Measurements from ENCODE around the gene RNF44.

RNF44 gene

DNA sequence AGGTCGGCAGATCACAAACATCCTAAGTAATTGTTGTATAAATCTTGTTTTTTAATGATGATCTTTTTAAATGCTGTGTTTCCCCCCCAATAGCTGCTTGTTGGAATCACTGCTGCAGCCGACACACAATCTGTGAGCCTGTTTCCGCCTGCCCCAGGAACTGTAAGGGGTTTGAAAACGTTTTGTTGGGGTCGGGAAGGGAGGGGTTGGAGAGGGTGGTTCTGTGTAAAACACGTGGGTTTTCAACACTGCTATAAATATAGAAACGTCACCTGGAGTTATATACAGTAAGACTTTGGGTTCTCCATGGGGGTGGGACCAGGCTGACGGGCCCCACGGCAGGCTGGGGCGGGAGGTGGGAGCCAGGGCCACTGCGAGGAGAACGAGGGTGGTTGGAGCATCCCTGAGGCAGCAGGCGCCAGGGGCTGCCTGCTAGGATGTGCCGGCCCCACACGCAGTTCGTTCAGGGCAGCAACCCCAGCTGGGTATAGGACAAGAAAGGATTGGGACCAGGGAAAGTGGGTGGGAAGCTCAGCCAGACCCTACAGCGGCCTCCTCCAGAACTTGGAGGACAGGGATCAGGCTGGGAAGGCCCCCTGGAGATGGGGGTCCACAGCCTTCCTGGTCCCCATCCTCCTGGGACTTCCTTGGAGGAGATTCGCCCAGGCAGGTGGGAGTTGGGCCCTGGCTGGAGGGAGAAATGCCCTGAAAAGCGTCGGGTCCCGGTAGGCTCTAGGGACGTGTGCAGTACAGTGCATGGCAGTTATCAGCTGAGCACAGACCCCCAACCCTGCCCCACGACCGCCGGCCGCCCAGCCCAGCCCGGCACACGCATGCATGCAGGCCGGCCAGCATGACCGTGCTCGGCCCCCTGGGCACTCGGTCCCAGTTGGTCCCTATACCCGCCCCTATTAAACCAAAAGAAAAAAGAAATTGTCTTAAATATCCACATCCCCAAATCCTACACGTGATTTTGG is 9.7 kb downstream of the RNF44 start:
- TF ChIP-seq, protein P1, sequence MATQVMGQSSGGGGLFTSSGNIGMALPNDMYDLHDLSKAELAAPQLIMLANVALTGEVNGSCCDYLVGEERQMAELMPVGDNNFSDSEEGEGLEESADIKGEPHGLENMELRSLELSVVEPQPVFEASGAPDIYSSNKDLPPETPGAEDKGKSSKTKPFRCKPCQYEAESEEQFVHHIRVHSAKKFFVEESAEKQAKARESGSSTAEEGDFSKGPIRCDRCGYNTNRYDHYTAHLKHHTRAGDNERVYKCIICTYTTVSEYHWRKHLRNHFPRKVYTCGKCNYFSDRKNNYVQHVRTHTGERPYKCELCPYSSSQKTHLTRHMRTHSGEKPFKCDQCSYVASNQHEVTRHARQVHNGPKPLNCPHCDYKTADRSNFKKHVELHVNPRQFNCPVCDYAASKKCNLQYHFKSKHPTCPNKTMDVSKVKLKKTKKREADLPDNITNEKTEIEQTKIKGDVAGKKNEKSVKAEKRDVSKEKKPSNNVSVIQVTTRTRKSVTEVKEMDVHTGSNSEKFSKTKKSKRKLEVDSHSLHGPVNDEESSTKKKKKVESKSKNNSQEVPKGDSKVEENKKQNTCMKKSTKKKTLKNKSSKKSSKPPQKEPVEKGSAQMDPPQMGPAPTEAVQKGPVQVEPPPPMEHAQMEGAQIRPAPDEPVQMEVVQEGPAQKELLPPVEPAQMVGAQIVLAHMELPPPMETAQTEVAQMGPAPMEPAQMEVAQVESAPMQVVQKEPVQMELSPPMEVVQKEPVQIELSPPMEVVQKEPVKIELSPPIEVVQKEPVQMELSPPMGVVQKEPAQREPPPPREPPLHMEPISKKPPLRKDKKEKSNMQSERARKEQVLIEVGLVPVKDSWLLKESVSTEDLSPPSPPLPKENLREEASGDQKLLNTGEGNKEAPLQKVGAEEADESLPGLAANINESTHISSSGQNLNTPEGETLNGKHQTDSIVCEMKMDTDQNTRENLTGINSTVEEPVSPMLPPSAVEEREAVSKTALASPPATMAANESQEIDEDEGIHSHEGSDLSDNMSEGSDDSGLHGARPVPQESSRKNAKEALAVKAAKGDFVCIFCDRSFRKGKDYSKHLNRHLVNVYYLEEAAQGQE (IDR thresholded peaks at IDR 0.05; ENCODE audit: insufficient read depth in 1 of 2, low read depth in 2 of 2, low read length in 2 of 2) = no peak

DNA sequence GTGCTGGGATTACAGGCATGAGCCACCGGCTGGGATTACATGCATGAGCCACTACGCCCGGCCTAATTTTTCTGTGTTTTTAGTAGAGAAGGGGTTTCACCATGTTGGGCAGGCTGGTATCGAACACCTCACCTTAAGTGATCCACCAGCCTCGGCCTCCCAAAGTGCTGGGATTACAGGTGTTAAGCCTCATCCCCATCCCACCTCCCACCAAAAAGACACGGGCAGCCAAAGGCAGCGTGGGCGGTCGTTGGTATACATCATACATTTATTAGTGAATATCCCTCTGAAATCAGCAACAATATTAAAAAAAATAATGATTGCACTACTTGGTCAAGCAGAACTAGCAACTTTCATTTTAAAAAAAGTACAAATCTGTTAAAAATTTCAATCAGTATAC is 10.7 kb downstream of the RNF44 start:
- TF ChIP-seq SIN3A (IDR thresholded peaks at IDR 0.05; ENCODE audit: borderline replicate concordance, insufficient read depth, low read length) (no peak), FOXP2 (optimal IDR thresholded peaks at IDR 0.05; ENCODE audit: borderline replicate concordance, extremely low read depth, extremely low read length, insufficient read depth) (no peak), POLR2AphosphoS5 (IDR thresholded peaks at IDR 0.05; ENCODE audit: low read depth, low read length) (no peak), TAF1 (IDR thresholded peaks at IDR 0.05; ENCODE audit: borderline replicate concordance, insufficient read depth, low read length) (no peak)
- TF ChIP-seq, protein P1 (IDR thresholded peaks at IDR 0.05; ENCODE audit: insufficient read depth in 1 of 2, low read depth in 2 of 2, low read length in 2 of 2) = no peak

- TF ChIP-seq, protein P1 (IDR thresholded peaks at IDR 0.05; ENCODE audit: insufficient read depth in 1 of 2, low read depth in 2 of 2, low read length in 2 of 2) = no peak
- TF ChIP-seq FOXP2 (optimal IDR thresholded peaks at IDR 0.05; ENCODE audit: borderline replicate concordance, extremely low read depth, extremely low read length, insufficient read depth) (no peak), TAF1 (IDR thresholded peaks at IDR 0.05; ENCODE audit: borderline replicate concordance, insufficient read depth, low read length) (no peak), SIN3A (IDR thresholded peaks at IDR 0.05; ENCODE audit: borderline replicate concordance, insufficient read depth, low read length) (no peak), POLR2AphosphoS5 (IDR thresholded peaks at IDR 0.05; ENCODE audit: low read depth, low read length) (no peak)
Observed at GRCh38 chr5:176525677-176526076, 11.5 kb downstream of the RNF44 start.

- no peak for TF ChIP-seq POLR2AphosphoS5 (IDR thresholded peaks at IDR 0.05; ENCODE audit: low read depth, low read length)
- no peak for TF ChIP-seq FOXP2 (optimal IDR thresholded peaks at IDR 0.05; ENCODE audit: borderline replicate concordance, extremely low read depth, extremely low read length, insufficient read depth)
- TF ChIP-seq, protein P1 (IDR thresholded peaks at IDR 0.05; ENCODE audit: insufficient read depth in 1 of 2, low read depth in 2 of 2, low read length in 2 of 2) = no peak
Observed at GRCh38 chr5:176524987-176525386, 12.2 kb downstream of the RNF44 start.

DNA sequence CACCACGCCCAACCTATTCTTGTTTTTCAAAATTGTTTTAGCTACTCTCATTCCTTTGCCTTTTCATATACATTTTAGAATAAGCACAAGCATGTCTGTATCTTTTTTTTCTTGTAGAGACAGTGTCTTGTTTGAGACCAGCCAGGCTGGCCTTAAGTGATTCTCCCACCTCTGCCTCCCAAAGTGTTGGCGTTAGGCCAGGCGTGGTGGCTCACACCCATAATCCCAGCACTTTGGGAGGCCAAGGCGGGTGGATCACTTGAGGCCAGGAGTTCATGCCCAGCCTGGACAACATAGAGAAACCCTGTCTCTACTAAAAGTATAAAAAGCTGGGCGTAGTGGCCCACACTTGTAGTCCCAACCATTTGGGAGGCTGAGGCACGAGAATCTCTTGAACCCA is 13.1 kb downstream of the RNF44 start:
- no peak for TF ChIP-seq SIN3A (IDR thresholded peaks at IDR 0.05; ENCODE audit: borderline replicate concordance, insufficient read depth, low read length)
- TF ChIP-seq TAF1 (IDR thresholded peaks at IDR 0.05; ENCODE audit: borderline replicate concordance, insufficient read depth, low read length) = no peak
- no peak for TF ChIP-seq FOXP2 (optimal IDR thresholded peaks at IDR 0.05; ENCODE audit: borderline replicate concordance, extremely low read depth, extremely low read length, insufficient read depth)
